WERI-Rb-1 (cell line): ENCODE results near the gene TEAD1.

Experiments used
- DNase-seq: peaks from one replicate; pipeline ENCODE4 v3.0.0-alpha.2; 2020
- H3K27ac ChIP-seq: fragments of 250-450 bp; sonication (Bioruptor Pico); 2 replicates; pipeline ENCODE4 v1.5.1; 2020; ENCODE audit warnings: mild to moderate bottlenecking, moderate library complexity
- H3K27me3 ChIP-seq: fragments of 250-450 bp; sonication (Bioruptor Pico); 2 replicates; pipeline ENCODE4 v1.5.1; 2021; ENCODE audit warnings: mild to moderate bottlenecking, low read depth, moderate library complexity; ENCODE audit not compliant: insufficient read depth, severe bottlenecking
- H3K36me3 ChIP-seq: fragments of 250-450 bp; sonication (Bioruptor Pico); 2 replicates; pipeline ENCODE4 v1.5.1; 2020; ENCODE audit warnings: mild to moderate bottlenecking, moderate library complexity
- H3K4me3 ChIP-seq: 2 replicates; pipeline ENCODE4 v1.5.1; 2011; ENCODE audit warnings: low read depth, mild to moderate bottlenecking, control low read depth, low read length
- H3K9me3 ChIP-seq: fragments of 250-450 bp; sonication (Bioruptor Pico); 2 replicates; pipeline ENCODE4 v1.5.1; 2021; ENCODE audit warnings: mild to moderate bottlenecking, moderate library complexity; ENCODE audit not compliant: severe bottlenecking
- TF ChIP-seq, protein P1 (sequence below): IDR thresholded peaks from 2 replicates; pipeline ENCODE4 v1.5.1; 2011; ENCODE audit warnings: low read depth, mild to moderate bottlenecking, control low read depth, inconsistent platforms, low read length

Gene TEAD1

DNA sequence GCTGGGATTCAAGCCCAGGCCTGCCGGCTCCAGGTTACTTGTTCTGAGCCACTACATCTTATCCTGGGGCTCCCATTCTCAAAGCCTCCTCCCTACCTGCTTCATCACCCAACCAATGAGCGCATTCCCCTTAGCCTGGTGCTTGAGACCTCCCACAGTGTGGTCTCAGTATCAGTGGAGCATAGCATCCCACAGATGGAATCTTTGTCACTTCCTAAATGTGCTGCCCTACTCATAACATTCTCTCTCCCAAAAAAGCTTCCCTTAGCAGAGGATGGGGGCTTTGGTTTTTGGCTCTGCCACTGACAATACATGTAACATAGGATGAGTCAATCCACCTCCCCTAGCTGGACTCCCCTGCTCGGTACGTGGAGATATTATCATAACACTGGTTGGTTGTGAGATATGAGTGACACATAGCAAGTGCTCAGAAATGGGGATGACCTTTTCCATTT, 28.8 kb downstream of the TEAD1 start:
- no peak for DNase-seq
- Histone ChIP-seq H3K27ac (no peak overlapping the region), H3K27me3 (no peaks in the 10 kb centered on the region), H3K4me3 (no peak overlapping the region), H3K36me3 (no peaks in the 10 kb centered on the region; the same call in none of the 2 replicates), H3K9me3 (no peaks in the 10 kb centered on the region)
- TF ChIP-seq, protein P1, sequence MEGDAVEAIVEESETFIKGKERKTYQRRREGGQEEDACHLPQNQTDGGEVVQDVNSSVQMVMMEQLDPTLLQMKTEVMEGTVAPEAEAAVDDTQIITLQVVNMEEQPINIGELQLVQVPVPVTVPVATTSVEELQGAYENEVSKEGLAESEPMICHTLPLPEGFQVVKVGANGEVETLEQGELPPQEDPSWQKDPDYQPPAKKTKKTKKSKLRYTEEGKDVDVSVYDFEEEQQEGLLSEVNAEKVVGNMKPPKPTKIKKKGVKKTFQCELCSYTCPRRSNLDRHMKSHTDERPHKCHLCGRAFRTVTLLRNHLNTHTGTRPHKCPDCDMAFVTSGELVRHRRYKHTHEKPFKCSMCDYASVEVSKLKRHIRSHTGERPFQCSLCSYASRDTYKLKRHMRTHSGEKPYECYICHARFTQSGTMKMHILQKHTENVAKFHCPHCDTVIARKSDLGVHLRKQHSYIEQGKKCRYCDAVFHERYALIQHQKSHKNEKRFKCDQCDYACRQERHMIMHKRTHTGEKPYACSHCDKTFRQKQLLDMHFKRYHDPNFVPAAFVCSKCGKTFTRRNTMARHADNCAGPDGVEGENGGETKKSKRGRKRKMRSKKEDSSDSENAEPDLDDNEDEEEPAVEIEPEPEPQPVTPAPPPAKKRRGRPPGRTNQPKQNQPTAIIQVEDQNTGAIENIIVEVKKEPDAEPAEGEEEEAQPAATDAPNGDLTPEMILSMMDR, result no peak

GRCh38 chr11:12704049-12704448, 29.8 kb downstream of the TEAD1 start:
- H3K36me3 ChIP-seq, result no peaks in the 10 kb centered on the region; the same call in none of the 2 replicates
- H3K9me3 ChIP-seq, result no peaks in the 10 kb centered on the region
- TF ChIP-seq, protein P1, result no peak
- H3K4me3 ChIP-seq, result no peak overlapping the region
- no peak for DNase-seq
- no peaks in the 10 kb centered on the region for H3K27me3 ChIP-seq
- no peak overlapping the region for H3K27ac ChIP-seq

DNA sequence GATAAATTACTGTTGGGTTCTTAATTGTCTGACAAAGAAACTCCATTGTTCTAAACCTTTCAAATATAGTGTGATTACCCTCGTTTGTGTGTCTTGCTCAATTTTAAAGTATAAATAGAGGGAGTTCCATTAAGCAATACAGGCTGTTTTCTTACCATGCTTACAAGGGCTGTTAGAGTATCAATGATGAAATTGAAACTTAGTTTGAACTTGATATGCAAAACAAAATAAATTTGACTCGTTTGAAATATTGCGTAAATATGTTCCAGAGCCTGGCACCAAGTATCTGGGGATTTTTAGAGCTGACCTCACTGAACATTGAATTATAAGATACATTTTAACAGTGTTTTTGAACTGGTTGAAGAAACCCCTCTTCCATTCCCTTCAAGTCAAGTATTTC, 31.7 kb downstream of the TEAD1 start:
- no peak overlapping the region for H3K27ac ChIP-seq
- H3K36me3 ChIP-seq, result no peaks in the 10 kb centered on the region; the same call in none of the 2 replicates
- no peaks in the 10 kb centered on the region for H3K9me3 ChIP-seq
- TF ChIP-seq, protein P1, result no peak
- no peak overlapping the region for H3K4me3 ChIP-seq
- DNase-seq, result no peak
- H3K27me3 ChIP-seq, result no peaks in the 10 kb centered on the region

DNA sequence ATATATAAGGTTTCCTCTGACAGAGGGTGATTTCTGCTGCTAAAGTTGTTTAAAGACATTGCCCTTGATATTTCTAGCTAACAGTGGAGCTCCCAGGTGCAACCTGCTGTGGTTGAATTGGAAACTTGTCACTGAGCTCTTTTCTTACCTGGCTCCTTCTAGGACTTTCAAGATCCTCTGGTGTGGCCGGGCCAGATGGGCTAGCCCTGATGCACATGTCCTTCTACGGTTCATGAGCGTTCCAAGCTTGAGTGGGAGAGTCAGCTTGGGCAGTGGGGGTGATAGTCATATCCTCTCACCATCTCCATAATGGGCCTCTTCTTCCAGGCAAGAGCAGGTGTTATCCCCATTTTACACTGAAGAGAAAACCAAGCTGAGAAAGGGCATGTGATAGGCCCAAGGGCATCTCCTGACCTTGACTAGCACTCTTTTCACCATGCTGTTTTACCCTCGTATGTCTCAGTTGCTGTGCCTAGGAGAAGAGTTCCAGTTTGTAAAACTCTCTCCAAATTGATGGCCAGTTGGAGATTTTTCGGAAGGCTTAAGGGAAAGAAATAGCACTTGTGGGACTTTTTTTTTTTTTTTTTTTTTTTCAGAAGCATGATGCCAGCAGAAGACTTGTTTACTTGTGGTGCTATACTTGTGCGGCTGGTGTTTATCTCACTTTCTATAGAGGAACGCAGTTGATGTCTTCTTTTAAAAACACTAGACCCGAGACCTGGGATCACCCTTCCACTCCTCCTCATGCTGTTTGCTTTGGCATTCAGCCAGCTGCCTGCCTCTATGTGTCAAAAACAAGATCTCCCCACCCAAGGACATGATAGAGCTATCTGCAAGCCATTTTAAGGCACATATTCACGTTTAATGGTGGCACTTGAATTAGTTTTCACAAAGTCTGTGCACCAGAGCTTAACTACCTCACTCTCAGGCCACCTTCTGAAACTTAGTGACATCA, 32.6 kb downstream of the TEAD1 start:
- TF ChIP-seq, protein P1, result no peak
- Histone ChIP-seq H3K4me3 (no peak overlapping the region), H3K27ac (no peak overlapping the region), H3K27me3 (no peaks in the 10 kb centered on the region), H3K9me3 (no peaks in the 10 kb centered on the region), H3K36me3 (no peaks in the 10 kb centered on the region; the same call in none of the 2 replicates)
- no peak for DNase-seq

GRCh38 chr11:12707500-12707880, 33.3 kb downstream of the TEAD1 start:
- TF ChIP-seq, protein P1, result no peak
- Histone ChIP-seq H3K9me3 (no peaks in the 10 kb centered on the region), H3K4me3 (no peak overlapping the region), H3K27me3 (no peaks in the 10 kb centered on the region), H3K36me3 (no peaks in the 10 kb centered on the region; the same call in none of the 2 replicates), H3K27ac (no peak overlapping the region)
- no peak for DNase-seq
